AG08395 (cell line): ENCODE data around the gene KRT9.
"Not testable (repeated sequence)": the region's sequence is repeated elsewhere in the genome, so short reads cannot be mapped to it uniquely, and the experiment has no call there.

ENCODE experiments used
- DNase-seq: peaks from one replicate; pipeline ENCODE4 v3.0.0; 2012; ENCODE audit warnings: mixed read lengths, low spot score

Gene KRT9

GRCh38 chr17:41571561-41572434 is at the start of gene KRT9:
TSS of gene KRT9 (minus strand) at chr17:41572059. CDS start at chr17:41571992, 67 bp downstream.
- no peak for DNase-seq

GRCh38 chr17:41621435-41621817 is 49.6 kb upstream of the KRT9 start:
- DNase-seq = not testable (repeated sequence)

- DNase-seq = no peak
Measured at GRCh38 chr17:41620583-41621434, 49.0 kb upstream of the KRT9 start.

DNA sequence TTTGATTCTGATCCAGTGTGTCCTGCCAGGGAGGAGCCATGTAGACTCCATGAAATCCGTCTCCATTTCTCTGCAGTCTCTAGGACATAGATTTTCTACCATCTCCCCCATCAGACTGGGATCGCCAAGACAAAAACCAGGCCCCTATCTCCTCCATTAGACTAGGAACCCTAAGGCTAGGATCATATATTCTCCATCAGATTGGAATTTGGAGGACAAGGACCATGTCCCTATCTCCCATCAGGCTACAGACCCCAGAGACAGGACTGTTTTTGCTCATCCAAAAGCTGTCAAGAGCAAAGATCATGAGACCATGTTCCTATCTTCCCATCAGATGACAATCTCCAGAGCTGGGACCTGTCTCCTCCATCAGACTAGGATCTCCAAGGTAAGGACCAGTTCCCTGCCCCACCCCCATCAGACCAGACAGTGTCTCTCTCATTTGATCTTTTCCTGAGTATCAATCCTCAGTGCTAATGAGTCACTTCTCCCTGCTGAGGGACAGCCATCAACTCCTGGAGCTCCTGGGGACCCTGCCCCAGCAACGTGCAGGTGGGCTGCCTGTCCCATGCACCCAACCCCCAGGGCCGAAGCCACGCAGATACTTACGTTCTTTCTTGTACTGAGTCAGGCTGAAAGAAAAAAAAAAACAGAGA is 48.2 kb upstream of the KRT9 start:
- not testable (repeated sequence) for DNase-seq

- no peak for DNase-seq
Measured at GRCh38 chr17:41619036-41619926, 47.4 kb upstream of the KRT9 start.

GRCh38 chr17:41618341-41619035 is 46.6 kb upstream of the KRT9 start:
- DNase-seq = no peak

DNA sequence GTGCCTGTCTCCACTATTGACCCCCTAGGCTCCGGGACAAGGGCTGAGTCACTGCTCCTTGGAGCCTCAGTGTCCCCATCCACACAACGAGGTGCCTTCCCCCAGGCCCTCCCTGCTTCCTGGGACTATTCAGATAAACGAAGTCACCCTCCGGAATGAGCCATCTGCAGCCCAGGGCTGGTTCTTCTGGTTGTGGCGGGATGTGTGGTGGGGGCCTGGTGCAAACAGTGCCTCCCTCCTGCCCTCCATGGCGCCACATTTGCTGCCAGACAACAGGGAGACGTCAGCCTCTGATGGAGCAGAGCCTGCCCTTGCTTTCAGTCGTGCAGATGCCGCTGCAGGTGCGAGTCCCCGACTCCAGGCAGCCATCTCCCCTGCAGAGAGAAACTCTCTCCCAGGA is 45.8 kb upstream of the KRT9 start:
- no peak for DNase-seq

DNA sequence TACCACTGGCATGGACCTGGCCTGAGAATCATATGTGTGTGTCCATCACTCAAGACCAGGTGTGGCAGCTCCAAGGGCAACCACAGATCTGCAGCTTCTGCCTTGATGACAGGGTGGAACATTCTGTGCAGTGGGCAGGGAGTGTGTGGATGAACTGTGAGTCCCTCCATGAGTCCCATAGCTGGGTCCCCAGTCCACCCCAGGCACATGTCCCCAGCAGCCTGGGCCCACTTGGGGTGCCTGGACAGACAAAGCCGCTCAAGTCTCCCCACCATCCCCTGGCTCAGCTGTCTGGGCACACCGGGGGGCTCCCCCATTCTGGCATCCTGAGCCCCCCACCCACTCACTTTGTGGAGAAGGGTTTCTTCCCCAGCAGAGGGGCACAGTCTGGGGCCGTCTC is 45.3 kb upstream of the KRT9 start:
- DNase-seq = no peak

DNA sequence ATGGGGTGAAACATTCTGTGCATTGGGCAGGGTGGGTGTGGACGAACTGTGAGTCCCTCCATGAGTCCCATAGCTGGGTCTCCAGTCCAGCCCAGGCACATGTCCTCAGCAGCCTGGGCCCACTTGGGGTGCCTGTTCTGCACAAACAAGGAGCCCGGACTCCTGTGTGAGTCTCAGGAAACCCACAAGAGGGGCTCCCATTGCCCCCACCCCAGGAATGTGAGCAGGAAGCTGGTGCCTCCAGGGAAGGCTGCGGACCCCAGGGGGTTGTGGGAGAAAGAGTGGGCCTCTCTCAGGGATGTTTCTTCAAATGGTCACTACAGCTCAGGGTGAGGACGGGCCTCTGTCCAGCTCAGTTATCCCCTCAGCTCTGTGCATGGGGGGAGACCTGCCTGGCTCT is 44.6 kb upstream of the KRT9 start:
- DNase-seq = not testable (repeated sequence)

DNA sequence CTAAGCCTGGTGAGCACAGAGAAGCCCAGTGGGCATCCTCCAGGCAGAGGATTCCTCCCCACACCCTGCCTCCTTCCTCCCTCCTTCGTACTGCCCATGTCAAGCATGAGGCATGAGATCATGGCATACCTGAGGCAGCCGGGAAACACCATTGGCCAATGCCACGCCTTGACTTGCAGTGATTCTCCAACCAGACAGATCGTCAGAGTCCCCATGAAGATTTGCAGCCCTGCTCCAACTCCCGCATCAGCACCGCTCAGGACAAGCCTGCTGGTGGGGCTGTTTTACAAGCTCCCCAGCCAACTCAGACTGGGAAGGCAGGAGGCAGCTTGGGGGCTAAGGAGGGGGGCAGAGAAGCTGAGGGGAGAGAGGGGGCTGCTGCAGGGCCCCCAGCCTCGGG is 43.6 kb upstream of the KRT9 start:
- no peak for DNase-seq

DNA sequence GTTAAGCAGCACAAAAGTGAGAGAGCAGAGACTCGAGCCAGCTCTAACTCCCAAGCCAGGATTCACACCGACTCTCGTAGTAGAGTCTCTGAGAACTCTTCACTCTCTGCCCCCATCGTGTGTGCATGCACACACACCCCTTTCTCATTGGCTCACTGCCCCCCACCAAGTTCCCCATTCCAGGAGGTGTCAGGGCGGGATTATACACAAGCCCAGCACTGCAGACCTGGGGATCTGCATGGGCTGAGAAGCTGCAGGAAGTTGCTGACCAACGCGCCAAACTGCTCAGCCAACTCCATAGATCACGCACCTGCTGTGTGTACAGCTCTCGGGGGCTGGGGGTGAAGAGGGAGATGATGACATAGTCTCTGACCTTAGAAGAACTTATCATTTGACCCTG is 42.9 kb upstream of the KRT9 start:
- not testable (repeated sequence) for DNase-seq

DNA sequence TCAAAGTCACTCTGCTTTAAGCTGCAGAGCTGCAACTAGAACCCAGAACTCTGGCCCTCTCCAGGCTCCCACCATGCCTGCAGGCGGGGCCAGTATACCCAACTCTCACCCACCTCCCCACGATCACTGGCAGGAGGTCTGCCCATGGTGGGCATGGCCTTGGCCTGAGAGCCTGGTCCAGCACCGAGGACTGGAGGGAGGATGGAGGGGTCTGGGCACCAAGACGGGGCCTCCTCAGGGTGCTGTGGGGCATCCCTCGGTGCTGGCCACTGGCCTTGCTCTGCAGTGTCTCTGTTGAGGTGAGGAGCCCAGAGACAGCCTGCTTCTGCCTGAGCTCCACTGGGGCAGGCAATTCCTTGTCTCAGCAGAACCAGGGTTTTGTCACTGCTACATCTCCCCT is 42.2 kb upstream of the KRT9 start:
- no peak for DNase-seq

DNA sequence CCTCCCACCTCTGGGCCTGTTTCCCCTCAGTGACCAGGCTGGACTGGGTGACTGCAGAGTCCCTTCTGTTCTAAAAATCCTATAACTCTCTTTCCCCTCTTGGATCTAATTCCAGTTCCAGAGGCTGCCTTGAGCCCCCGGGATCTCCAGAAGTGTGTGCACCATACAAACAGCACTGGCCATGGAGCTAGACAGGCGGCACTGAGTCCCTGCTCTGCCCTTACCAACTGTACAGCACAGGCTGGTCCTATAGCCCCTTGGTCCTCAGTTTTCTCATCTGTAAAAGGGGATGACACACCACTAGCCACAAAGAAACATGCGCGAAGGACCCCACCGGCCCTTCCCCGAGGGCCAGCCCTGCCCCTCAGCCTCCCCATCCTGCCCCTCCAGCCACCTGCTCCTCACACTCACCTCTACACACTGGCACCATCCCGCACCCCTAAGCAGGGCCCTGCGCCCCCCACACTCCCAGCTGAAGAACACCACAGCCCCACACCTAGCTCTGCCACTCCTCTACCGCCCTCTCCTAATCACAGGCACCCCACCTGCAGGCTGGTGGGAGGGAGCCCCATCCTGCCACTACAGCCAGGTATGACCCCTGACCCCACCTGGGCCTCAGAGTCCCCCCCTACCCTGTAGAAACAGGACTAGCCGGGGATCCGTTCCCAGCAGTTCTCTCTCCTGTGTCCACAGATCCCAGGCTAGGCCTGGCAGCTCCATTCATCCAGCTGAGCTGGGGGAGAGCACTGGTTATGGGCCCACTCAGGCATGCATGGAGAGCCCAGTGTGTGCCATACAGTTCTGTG is 41.6 kb upstream of the KRT9 start:
- DNase-seq = no peak

DNA sequence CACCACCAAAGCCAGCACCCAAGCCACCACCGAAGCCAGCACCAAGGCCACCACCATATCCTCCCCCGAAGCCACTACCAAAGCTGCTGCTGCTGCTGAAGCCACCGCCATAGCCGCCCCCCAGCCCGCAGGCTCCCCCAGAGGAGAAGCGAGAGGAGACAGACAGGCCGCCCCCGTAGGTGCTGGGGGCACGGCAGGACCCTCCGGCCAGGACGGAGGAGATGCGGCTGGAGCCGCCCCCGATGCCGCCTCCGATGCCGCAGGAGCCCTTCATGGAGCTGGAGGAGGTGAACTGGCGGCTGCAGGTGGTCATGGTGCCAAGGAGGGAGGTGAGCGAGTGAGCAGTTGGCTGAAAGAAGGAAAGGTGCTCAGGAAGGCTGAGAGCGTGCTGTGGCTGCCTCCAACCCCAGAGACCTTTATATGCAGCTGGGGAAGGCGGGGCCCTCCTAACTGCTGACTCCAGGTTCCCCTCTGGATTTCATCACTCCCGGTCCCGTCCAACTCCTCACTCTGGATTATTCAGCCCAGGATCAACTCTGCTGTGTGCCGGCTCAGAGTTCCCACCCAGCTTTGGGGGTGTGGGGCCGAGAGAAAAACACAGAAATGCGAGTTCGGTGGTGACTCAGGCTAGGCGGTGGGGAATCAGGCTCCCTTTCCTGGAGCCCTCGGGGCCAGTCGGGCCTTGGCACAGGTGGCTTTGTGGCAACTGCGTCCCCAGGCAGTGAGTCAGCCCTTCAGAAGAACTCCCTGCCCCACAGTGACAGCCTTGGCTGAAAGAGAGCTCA is 40.7 kb upstream of the KRT9 start, which contains the start of gene KRT16:
Gene KRT16 (minus strand): TSS at position 392 of the 785 bp plus-strand sequence. CDS start 79 bp downstream, at position 313.
- DNase-seq = peak; percentile 58

DNA sequence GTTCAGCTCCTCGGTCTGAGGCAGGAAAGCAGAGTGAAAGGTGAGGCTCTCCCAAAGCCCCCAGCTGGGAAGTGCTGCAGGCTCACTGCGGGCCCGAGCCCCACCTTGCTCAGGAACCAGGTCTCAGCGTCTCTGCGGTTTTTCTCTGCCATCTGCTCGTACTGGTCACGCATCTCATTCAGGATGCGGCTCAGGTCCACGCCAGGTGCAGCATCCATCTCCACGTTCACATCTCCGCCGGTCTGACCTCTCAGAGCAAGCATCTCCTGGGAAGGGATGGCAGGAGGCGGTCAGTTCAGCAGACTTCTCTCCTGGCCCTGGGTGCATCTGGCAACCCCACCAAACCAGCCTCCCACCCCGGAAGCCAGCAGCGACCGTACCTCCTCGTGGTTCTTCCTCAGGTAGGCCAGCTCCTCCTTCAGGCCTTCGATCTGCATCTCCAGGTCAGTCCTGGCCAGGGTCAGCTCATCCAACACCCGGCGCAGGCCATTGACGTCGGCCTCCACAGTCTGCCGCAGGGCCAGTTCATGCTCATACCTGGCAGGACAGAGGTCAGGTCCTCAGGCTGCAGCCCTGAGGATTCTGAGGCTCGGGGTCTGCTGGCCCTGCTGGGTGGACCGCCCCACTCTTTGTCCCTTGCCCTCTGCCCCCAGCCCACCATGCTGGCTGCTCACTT is 39.2 kb upstream of the KRT9 start:
- no peak for DNase-seq

DNA sequence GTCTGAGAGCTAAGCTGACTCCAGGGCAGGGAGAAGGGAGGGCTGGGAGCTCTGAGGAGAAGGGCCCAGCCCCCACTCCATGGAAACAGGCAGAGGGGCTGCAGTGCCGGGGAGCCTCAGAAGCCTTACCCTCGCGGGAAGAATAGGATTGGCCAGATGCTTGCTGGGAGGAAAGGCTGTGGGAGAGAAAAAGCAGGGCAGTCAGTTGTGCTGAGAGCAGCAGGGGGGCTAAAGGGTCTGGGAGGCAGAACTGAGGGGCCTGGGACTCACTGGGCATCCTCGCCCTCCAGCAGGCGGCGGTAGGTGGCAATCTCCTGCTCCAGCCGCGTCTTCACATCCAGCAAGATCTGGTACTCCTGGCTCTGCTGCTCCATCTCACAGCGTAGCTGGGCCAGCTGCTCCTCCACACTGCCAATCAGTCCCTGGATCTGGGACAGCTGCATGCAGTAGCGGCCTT is 38.2 kb upstream of the KRT9 start:
- not testable (repeated sequence) for DNase-seq

- DNase-seq = not testable (repeated sequence)
Measured at GRCh38 chr17:41606930-41607329, 35.1 kb upstream of the KRT9 start.

DNA sequence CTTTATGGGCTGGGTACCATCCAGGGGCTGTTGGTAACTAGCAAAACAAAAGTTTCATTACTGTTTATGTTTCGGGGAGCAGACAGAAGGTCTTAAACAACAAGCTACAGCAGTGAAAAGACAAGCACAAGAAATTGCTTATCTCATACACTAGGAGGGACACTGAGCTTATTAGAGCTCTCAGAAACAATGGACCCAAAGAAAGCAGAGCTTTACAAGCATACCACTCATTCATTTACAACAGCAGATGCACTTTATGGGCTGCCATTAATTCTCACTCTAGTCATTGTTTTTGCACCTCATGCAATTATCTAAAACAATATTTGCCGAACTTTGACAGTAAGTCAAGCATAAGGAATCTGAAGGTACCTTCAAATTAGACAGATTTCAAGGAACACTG is 30.7 kb upstream of the KRT9 start:
- no peak for DNase-seq
